GM12878 (cell line): ENCODE data around the gene GANAB. TPM values are rescaled to one million over a fixed set of nuclear protein-coding genes. Genes with fewer than 3 reads are reported as not detected.

Experiments used
- ATF2 ChIP-seq: IDR thresholded peaks from 2 replicates; pipeline ENCODE4 v1.6.1; 2012; ENCODE audit warnings: low read length, inconsistent platforms
- ATF7 ChIP-seq: fragments of 450-650 bp; IDR thresholded peaks from 2 replicates; pipeline ENCODE4 v1.6.1; 2016; ENCODE audit warnings: low read depth, mild to moderate bottlenecking
- BACH1 ChIP-seq: fragments of 450-650 bp; IDR thresholded peaks from 2 replicates; pipeline ENCODE4 v1.6.1; 2017; ENCODE audit warnings: mild to moderate bottlenecking, borderline replicate concordance
- CBFB ChIP-seq: IDR thresholded peaks from 2 replicates; pipeline ENCODE4 v1.6.1; 2016; ENCODE audit warnings: antibody characterized with exemption, low read depth
- CREB1 ChIP-seq: IDR thresholded peaks from 2 replicates; pipeline ENCODE4 v1.6.1; 2012; ENCODE audit warnings: low read depth, mild to moderate bottlenecking, inconsistent platforms
- FOXK2 ChIP-seq: fragments of 450-650 bp; IDR thresholded peaks from 2 replicates; pipeline ENCODE4 v1.6.1; 2017; ENCODE audit warnings: mild to moderate bottlenecking, moderate library complexity
- FOXM1 ChIP-seq: IDR thresholded peaks from 2 replicates; pipeline ENCODE4 v1.6.1; 2012; ENCODE audit warnings: low read depth, mild to moderate bottlenecking, inconsistent platforms, low read length, moderate library complexity
- JUNB ChIP-seq: IDR thresholded peaks from 2 replicates; pipeline ENCODE4 v1.6.1; 2016; ENCODE audit warnings: antibody characterized with exemption, mild to moderate bottlenecking
- JUND ChIP-seq: IDR thresholded peaks from 2 replicates; pipeline ENCODE4 v1.6.1; 2012; ENCODE audit warnings: low read depth, mild to moderate bottlenecking, low read length, improper control_type of control experiment, moderate library complexity
- MAX ChIP-seq: IDR thresholded peaks from 2 replicates; pipeline ENCODE4 v1.6.1; 2012; ENCODE audit warnings: low read depth, low read length, improper control_type of control experiment
- MEF2A ChIP-seq: IDR thresholded peaks from 2 replicates; pipeline ENCODE4 v1.6.1; 2011; ENCODE audit warnings: low read depth, mild to moderate bottlenecking, low read length, moderate library complexity; ENCODE audit not compliant: insufficient read depth
- MTA2 ChIP-seq: fragments of 450-650 bp; IDR thresholded peaks from 2 replicates; pipeline ENCODE4 v1.6.1; 2016; ENCODE audit warnings: low read depth, mild to moderate bottlenecking, moderate library complexity
- NBN ChIP-seq: fragments of 450-650 bp; IDR thresholded peaks from 2 replicates; pipeline ENCODE4 v1.6.1; 2016
- NFYB ChIP-seq: IDR thresholded peaks from 2 replicates; pipeline ENCODE4 v1.6.1; 2011; ENCODE audit warnings: low read depth, mild to moderate bottlenecking, low read length, improper control_type of control experiment, moderate library complexity; ENCODE audit not compliant: insufficient read depth
- NKRF ChIP-seq: fragments of 450-650 bp; conservative IDR thresholded peaks from 2 replicates; pipeline ENCODE4 v1.6.1; 2017; ENCODE audit warnings: mild to moderate bottlenecking, moderate library complexity
- PBX3 ChIP-seq: IDR thresholded peaks from 2 replicates; pipeline ENCODE4 v1.6.1; 2011; ENCODE audit warnings: mild to moderate bottlenecking, low read depth, low read length, moderate library complexity; ENCODE audit not compliant: insufficient replicate concordance
- POLR2AphosphoS2 ChIP-seq: IDR thresholded peaks from 2 replicates; pipeline ENCODE4 v1.6.1; 2011; ENCODE audit warnings: low read depth, mild to moderate bottlenecking, low read length, improper control_type of control experiment, moderate library complexity
- RB1 ChIP-seq: fragments of 450-650 bp; formaldehyde crosslinking; IDR thresholded peaks from 2 replicates; pipeline ENCODE4 v1.6.1; 2017; ENCODE audit warnings: mild to moderate bottlenecking, borderline replicate concordance
- RELA ChIP-seq: fragments of 450-650 bp; IDR thresholded peaks from 2 replicates; pipeline ENCODE4 v1.8.0; 2014; ENCODE audit warnings: borderline replicate concordance; ENCODE audit not compliant: partially characterized antibody
- RFX5 ChIP-seq: IDR thresholded peaks from 2 replicates; pipeline ENCODE4 v1.6.1; 2011; ENCODE audit warnings: low read depth, low read length, improper control_type of control experiment
- RUNX3 ChIP-seq: IDR thresholded peaks from 2 replicates; pipeline ENCODE4 v1.6.1; 2012; ENCODE audit warnings: low read length, inconsistent platforms
- SMAD5 ChIP-seq: IDR thresholded peaks from 2 replicates; pipeline ENCODE4 v1.6.1; 2016; ENCODE audit warnings: antibody characterized with exemption, low read depth
- SUZ12 ChIP-seq: fragments of 200-600 bp; sonication (generic); IDR thresholded peaks from one replicate; pipeline ENCODE4 v1.6.1; 2018; ENCODE audit warnings: antibody characterized with exemption, mild to moderate bottlenecking; ENCODE audit not compliant: unreplicated experiment
- ZNF24 ChIP-seq: fragments of 450-650 bp; IDR thresholded peaks from 2 replicates; pipeline ENCODE4 v1.6.1; 2017; ENCODE audit warnings: antibody characterized with exemption, mild to moderate bottlenecking
- polyA plus RNA-seq, 11 experiments: library from polyadenylated mRNA; depleted of rRNA in 4 of 11; unstranded in 6 of 11; stranded (reverse) in 5 of 11; fragments of >200 nt; fragmentation: Nextera tagmentation in 4 of 11; fragmentation: Illumina TruSeq in 1 of 11; extraction: Ambion mirVana in 4 of 11; extraction: Trizol in 1 of 11; gene quantifications; 1 replicate in 1 of 11; 2 replicates in 10 of 11; pipeline versions ENCODE4 v1.2.1 to v1.2.3, GENCODE V29; 2011 to 2016; ENCODE audit warnings: inconsistent platforms in 2 of 11, missing spikeins in 2 of 11, low read depth in 1 of 11
- total RNA-seq, 4 experiments: library from RNA; depleted of rRNA in 3 of 4; stranded (reverse); fragments of >200 nt in 3 of 4; fragmentation: Illumina TruSeq in 1 of 4; extraction: Trizol in 1 of 4; gene quantifications; 2 replicates each; pipeline versions ENCODE4 v1.2.1 to v1.2.3, GENCODE V29; 2013 to 2021
- TF ChIP-seq, protein P1 (sequence below): IDR thresholded peaks from 2 replicates; pipeline ENCODE4 v1.6.1; 2011; ENCODE audit warnings: borderline replicate concordance, low read depth, mild to moderate bottlenecking, moderate library complexity, low read length; ENCODE audit not compliant: insufficient read depth, poor library complexity, severe bottlenecking

Gene GANAB
- total and polyA plus RNA-seq, 10 of the 15 experiments (the other 5 are each of a cell fraction or from before 2014, with no cell fraction given): 4.5 to 175 (median 102) TPM

DNA sequence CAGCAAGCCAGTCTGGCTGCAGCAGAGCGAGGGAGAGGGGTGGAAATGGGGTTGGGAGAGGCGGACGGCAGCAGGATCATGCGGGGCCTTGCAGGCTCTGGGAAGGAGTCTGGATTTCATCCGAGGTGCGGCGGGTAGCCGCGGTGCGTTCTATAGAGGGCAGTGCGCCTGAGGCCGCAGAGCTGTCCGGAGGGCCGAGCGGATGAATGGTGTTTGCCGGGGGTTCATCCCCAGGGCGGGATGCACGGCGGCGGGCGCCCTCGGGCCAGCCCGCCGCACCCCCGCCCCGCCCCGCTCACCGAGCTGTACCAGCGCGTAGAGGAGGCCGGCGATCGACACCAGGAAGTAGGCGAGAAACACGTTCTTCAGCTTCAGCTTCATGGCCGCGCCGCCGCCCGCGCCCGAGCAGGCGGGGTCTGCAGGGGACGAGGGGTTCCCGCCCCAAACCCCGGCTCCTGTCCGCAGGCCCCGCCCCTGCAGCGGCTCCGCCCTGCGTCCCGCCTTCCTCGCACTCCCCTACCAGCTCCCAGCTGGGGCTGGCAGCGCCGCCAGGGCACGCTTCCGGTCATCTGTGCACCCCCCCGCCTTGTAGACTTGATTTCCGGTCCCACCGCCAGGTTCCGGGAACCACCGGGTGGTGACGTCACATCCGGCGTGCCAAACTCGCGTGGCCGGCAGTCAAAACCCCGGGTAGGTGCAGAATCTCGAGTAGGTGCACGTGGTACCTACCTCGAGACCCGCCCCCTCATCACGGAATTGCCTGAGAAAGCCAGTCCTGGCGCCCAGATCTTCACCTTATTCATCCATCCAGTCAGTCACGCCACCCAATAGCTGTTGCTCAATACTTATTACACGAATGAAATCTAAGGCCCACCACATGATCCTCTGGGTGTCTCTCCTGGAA, 24.6 kb downstream of the GANAB start, which contains the start of gene B3GAT3 (continued):
- TF ChIP-seq NKRF: peak; percentile 48; the same call in 1 of the 2 replicates
- TF ChIP-seq ZNF24: no peak
- peak; percentile 28; the same call in 1 of the 2 replicates for TF ChIP-seq MTA2
- TF ChIP-seq ATF2: peak; percentile 89
- peak; percentile 83; the same call in 1 of the 2 replicates for TF ChIP-seq RB1
- TF ChIP-seq CBFB: peak; percentile 55; the same call in 1 of the 2 replicates
- no peak for TF ChIP-seq NFYB
- peak; percentile 99 for TF ChIP-seq MAX
- peak; percentile 76 for TF ChIP-seq BACH1
- TF ChIP-seq, protein P1, sequence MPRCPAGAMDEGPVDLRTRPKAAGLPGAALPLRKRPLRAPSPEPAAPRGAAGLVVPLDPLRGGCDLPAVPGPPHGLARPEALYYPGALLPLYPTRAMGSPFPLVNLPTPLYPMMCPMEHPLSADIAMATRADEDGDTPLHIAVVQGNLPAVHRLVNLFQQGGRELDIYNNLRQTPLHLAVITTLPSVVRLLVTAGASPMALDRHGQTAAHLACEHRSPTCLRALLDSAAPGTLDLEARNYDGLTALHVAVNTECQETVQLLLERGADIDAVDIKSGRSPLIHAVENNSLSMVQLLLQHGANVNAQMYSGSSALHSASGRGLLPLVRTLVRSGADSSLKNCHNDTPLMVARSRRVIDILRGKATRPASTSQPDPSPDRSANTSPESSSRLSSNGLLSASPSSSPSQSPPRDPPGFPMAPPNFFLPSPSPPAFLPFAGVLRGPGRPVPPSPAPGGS: peak; percentile 87
- 0 out of 2 replicates have a peak, but pooled peaks have one; percentile 74 for TF ChIP-seq POLR2AphosphoS2
- peak; percentile 43 for TF ChIP-seq PBX3
- TF ChIP-seq JUND: peak; percentile 86
- TF ChIP-seq RFX5: 0 out of 2 replicates have a peak, but pooled peaks have one; percentile 55
- no peak; the same call in 1 of the 2 replicates for TF ChIP-seq SMAD5
- peak; percentile 99 for TF ChIP-seq ATF7
- peak; percentile 94 for TF ChIP-seq CREB1
- TF ChIP-seq SUZ12: no peak
- no peak for TF ChIP-seq MEF2A
- no peak for TF ChIP-seq FOXK2
- no peak for TF ChIP-seq JUNB
- peak; percentile 100 for TF ChIP-seq NBN
- peak; percentile 91 for TF ChIP-seq RELA
- TF ChIP-seq RUNX3: peak; percentile 52
- TF ChIP-seq FOXM1: 0 out of 2 replicates have a peak, but pooled peaks have one; percentile 26
